GM19397 (cell line): Measurements from ENCODE around the gene LY86.

ENCODE experiments used
- ATAC-seq: cut with Tn5 transposase; IDR thresholded peaks from one replicate; pipeline ENCODE4 v1.9.1; 2021; ENCODE audit warnings: mild to moderate bottlenecking, moderate library complexity; ENCODE audit not compliant: unreplicated experiment

Gene LY86

DNA sequence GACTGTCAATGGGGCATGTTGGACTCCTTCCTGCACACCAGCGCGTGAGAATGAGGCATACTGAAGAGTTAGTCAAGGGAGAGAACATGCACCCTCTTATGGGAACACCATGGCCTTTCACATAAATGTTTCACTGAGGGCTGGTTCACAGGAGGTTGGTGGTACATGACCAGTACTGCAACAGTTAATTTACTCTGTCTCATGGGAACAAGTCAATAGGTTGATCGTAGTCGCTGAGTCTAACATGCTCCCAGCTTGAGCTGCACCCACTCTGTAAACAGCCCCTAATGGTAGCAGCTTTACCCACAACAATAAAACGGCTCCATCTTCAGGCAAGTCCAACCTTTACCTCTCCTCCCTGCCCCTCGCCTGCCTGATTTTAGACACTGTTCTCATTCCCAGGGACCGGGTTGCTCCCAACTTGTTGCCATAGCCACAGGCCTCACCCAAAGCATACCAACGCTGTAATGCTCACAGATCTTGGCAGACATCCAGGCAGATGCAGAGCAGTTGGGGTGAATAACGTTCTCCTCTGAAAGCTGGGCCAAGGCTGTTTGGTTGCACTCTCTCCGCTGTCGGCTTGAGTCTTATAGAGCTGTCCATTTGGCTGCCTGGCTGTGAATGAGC, 111.3 kb downstream of the LY86 start:
- ATAC-seq: no peak

DNA sequence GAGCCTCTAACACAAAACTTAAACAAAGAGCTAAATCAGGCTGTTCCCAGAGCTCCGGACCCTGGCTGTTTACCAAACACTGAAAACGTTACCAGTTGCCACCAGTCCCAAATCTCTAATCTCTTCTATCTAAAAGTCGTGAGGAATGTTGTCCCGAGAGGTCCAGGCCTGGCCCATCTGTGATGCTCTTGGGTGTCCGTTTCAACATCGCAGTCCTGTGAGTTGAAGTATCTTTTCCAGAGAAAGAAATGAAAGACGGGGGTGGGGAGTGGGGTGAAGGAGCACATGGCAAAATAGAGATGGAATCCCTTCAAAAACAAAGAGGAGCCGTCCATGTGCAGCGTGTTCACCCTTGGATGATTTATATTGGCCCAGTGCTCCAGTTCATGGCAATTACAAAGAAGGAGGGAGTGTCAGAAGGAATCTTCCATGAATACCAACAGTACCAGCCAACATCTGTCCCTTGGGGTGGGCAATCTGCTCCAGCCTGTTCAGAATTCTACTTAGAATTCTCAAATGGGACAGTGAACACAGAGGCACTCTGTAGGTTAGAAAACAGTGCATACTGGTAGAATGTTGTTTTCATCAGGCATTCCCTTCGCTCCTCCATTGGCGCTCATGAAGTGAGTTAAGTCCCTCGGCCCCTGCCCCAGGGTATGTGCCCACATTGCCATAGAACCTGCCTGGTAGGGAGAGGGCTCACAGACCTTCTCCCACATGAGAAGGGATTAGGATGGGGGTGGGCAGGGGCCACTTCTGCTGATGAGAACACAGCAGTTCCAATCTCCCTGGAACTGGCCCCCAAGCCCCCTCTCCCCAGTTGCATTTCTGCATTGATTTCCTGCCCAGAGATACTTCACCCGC, 112.1 kb downstream of the LY86 start:
- ATAC-seq: no peak

DNA sequence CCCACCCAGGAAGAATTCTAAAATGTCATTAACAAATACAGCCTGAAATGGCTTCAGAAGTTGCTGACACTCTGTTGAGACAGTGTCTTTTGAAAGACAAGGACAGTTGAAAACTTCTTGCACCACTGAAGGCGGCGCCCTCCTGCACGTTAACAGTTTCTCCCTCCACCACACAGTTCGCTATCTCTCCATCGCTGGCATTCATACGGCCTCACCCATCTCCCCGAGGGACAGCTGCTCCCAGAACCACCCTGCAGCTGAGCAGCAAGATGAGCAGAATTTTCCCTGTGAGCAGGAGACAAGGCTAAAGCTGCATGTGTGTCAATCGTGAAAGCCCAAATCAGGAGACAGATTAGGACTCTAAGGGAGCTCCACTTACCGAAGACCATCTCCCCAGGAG, 113.3 kb downstream of the LY86 start:
- no peak for ATAC-seq

DNA sequence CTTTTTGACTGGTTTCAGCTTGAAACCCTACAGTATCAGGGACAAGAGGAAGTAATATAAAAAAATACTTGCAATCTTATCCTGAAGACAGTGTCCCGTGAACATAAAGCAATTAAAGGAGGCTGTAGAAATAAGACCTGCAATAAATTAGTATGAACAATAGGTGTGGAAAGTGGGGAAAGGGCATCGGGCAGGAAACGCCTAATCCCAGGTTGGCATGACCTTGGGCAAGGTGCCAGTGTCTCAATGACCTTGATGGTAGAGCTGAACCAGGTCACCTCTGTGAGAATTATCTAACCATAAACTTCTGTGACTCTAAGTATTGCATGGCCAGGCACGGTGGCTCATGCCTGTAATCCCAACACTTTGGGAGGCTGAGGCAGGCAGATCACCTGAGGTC, 115.2 kb downstream of the LY86 start:
- no peak for ATAC-seq
